Iris pigment epithelial cell (primary cell): ENCODE results near the gene PLSCR1.
"Not testable (repeated sequence)": the region's sequence is repeated elsewhere in the genome, so short reads cannot be mapped to it uniquely, and the experiment has no call there.

Experiments used
- DNase-seq: peaks from one replicate; pipeline ENCODE4 v3.0.0-alpha.2; 2011; ENCODE audit warnings: low read depth

The PLSCR1 gene

DNA sequence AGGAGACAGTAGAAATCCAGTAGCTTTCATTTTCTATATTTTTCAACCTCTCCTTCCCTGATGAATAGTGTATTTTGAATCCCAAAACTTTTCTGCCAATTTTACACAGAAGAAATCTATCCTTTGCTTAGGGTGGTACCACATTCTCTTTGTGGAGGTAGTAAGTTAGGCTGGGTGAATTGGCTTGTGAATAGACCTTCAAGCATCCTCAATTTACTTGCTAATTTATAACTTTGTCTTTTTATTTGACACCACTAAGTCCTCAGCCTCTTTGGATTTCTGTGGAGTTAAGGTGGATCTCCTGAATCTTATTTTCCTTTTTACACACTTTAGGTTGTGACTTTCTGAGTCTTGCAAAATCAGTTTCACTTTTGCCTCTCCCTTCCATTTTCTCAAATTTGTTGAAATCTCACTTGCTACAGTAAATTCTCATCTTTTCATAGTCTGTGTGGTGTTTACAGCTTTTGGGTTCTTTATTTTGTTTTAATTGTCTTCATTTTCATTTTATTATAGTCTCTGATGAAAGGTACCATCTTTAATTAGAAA, 5.7 kb upstream of the PLSCR1 start:
- peak; percentile 26 for DNase-seq

GRCh38 chr3:146547235-146547835, 2.9 kb upstream of the PLSCR1 start:
- no peak for DNase-seq

DNA sequence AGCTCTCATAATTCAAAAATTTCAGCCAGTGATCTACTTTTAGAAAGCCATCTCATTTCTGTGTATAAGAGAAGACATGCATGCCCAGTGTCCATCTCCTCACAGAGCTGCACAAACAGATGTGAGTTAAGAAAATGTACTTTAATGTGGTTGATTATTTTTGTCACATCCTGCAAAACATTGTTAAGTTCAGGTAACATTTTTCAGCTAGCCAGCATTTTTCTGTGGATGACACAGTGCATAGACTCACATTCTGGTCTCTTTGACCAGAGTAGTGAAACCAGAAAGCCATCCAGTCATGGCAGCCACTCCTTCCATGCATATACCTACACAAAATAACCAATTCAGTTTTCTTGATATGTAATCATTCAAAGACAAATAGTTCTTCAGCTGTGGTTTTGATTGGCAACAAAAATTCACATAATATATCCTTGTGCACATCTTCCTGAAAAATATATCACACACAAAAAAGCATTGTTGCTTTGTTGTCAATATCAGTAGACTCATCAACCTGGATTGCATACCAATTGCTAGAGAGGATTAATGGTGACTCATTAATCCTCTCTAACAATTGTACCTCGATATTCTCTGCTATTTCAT, 2.1 kb upstream of the PLSCR1 start:
- no peak for DNase-seq

DNA sequence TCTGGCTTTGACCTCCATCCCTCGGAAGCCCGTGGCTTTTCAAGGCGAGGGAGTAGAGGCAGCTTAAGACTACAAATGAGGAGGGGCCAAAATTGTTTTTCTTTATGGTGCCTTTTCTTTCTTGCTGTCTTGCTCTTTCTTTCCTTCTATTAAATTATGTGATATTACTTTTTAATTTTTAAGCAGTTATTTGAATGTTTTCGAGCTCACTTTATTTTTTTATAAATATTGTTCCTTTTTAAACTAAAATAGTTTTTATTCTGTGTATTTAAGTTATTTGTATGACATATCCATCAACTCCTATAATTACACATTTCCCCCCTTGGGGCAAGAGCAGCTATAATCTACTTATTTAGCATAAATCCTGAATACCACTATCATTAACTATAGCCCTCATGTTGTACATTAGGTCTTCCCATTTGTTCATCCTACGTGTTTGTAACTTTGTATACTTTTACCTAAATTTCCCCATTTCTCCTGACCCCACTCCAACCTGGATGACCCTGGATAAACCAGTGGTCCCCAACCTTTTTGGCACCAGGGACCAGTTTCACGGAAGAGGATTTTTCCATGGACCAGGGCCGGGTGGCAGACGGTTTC, 622 bp upstream of the PLSCR1 start:
- DNase-seq, result no peak

- DNase-seq, result peak; percentile 43
These were observed 876 bp downstream of the PLSCR1 start for GRCh38 chr3:146543461-146544001.

DNA sequence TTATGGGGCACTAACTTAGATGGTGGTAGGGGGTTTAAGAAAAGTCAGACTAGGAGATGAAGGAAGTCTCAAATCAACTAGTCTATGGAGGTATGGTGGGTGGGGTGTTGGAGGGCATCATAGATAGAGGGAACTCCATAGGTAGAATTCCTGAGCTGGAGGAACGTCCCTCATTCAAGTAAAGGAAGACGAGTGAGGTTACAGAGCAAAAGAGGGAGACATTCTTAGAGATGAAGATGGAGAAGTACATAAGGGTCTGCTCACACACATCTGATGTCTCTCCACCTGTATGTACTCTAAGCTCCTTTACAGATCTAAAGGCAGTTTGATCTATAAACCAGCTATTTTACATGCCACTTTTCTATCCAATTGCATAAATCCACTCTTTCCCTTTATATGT, 1.4 kb downstream of the PLSCR1 start:
- no peak for DNase-seq

DNA sequence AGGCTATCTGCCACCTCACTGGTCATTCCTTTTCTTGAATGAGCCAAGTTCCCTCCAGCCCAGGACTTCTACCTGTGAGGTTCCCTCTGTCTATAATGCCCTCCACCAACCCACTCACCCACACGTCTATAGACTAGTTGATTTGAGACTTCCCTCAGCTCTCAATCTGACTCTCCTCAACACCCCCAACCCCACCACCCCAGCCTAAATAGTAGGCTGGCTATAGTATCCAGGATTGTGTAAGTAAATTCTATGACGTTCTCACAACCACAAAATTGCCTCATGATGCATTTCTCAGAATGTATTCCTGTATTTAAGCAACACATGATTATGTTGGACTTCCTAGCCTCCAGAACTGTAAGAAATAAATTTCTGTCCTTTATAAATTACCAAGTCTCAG, 2.2 kb downstream of the PLSCR1 start:
- DNase-seq, result peak; percentile 81

DNA sequence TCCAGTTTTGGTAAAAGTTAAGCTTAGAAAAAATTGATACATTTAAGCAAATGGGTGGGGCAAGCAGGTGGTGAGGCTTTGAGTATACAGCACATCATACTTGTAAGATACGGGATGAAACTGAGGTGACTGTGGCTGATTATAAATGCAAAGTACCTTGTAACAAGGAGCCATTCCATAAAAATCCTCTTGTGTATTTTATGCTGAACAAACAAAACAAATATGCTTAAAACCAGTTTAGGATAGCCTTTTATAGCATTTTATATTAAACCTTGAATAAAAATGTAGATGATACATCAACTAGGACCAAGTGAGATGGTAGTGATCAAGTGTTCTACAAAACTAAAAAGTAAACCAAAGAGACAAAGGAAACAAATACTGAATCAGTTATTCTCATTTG, 3.4 kb downstream of the PLSCR1 start:
- no peak for DNase-seq

DNA sequence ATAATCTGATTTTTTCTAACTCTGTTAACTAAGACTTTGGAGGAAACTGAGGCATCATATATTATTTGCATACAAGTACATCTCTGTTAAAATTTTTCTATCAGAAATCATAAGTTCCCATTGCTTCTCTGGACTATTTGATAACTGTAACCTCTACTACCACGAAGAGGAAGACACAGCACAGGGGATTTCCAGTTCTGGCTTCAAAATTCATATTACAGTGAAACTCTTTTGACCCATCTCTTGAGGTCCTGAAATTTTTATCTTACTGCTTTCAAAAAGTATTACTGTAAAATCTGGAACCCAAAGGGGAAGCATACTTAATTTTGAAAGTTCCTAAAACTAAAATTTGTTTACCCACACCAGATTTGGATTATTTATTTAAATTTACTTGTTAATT, 4.2 kb downstream of the PLSCR1 start:
- no peak for DNase-seq

GRCh38 chr3:146539315-146539714, 5.1 kb downstream of the PLSCR1 start:
- DNase-seq, result peak; percentile 46

DNA sequence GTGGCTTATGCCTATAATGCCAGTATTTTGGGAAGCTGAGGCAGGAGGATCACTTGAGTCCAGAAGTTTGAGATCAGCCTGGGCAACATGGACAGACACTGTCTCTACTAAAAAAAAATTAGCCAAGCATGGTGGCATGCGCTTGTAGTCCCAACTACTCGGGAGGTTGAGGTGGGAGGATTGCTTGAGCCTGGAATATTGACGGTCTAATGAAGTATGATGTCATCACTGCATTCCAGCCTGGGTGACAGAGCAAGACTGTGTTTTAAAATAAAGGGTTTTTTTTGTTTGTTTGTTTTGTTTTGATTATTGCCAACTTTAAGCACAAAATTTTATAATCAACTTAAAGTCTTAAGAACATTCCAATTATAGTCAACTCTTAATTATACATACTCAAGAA, 6.8 kb downstream of the PLSCR1 start:
- no peak for DNase-seq

DNA sequence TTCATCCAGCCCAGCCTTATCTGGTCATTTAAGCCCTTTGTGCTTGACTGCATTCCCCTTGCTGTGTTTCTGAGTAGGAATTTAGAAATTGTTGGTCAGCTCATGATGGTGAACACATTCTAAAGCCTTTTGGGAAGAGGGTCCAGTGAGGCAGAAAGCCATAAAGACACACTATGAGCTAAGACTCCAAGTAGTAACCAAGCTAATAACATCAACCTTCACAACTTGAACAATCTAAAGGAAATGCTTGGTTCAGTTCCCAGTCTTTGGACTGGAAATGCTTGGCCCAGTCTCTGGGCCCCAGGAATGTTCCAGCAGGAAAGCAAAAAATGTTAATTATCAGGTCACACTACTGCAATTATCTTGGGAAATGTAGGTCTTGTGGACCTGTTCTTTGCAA, 7.7 kb downstream of the PLSCR1 start:
- peak; percentile 45 for DNase-seq

DNA sequence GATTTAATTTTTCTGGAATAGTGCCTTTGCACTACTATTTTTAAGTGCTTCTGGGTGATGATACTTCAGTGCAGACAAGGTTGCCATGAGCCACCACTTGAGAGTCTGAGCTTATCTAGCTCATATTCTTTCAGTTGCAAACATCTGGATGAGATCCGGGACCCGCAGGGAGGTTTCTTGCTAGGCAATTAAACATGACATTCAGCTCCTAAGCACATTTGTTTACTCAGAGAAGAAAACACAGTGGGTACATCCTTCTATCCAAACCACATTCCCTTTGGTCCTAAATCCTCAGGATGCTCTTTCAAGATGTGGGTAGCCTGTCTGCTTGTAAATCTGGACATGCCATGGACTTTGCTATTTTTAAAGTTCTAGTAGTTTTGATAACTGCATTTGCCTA, 12.0 kb downstream of the PLSCR1 start:
- no peak for DNase-seq

DNA sequence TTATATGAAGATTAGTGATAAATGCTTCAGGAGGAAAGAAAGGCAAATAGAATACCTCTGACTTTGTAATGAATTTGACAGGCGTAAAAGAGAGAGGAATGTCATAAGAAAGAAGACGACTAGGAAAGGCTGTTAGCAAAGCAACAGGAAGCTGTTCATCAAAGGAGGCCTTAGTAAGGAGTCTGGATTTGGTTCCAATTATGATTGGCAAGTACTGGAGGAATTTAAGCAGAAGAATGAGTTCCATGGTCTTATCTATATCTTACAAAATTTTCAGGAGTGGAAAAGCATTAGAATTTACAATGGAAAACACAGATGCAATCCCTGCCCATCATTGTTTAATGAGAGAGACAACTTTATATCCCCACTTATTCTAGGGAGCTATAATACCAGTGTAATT, 13.8 kb downstream of the PLSCR1 start:
- no peak for DNase-seq

DNA sequence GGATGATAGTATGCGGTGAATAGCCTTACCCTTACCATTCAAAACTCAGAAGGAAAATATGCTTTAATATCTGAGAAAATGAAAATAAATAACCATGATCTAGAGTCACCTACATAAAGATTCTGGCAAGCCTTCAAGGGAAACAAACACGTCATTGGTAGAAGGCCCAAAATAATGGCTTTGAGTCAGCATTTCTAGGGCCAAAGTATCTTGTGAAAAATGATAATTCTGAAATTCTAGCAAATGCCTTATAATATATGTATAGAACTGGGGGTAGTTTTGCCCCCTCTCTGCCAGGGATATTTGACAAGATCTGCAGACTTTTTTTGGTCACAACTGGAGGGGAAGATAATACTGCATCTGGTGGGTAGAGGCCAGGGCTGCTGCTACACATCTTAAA, 15.4 kb downstream of the PLSCR1 start:
- peak; percentile 62 for DNase-seq

DNA sequence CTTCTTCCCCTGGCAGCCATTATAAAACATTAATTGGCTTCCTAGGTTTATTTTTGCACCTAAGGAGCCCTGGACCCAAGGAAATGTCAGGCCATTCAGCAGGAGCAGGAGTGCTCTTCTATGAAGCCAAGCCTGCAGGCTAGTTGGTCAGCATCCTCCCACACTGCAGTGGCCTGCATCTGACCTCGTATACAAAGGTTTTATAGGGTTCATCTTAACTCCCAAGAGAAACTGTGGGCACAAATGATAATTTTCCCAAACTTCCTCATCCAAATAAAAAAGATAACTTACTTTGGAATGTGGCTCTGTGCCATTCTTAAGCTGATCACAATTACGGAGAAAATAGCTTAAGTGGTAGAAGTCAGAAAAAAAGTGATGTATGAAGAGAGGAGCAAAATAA, 19.4 kb downstream of the PLSCR1 start:
- DNase-seq, result no peak

DNA sequence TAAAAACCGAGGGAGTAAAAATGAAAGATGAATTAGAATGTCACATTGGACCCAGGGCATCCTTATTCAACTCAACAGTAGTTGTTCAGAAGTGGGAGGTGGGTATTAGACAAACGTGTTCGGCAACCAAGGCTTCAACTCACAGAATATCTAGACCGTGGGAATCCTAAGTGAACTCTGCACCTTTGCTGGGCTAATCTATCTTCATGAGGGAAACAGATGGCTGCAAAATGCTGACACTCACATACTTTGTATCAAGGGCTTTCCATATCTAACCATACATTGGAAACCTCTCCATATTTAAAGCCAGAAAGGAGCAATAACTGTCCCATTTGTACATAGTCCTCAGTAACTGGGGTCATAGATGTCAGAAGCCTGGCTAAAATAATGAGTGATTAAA, 20.9 kb downstream of the PLSCR1 start:
- DNase-seq, result no peak

GRCh38 chr3:146522174-146523158, 21.9 kb downstream of the PLSCR1 start:
- not testable (repeated sequence) for DNase-seq

DNA sequence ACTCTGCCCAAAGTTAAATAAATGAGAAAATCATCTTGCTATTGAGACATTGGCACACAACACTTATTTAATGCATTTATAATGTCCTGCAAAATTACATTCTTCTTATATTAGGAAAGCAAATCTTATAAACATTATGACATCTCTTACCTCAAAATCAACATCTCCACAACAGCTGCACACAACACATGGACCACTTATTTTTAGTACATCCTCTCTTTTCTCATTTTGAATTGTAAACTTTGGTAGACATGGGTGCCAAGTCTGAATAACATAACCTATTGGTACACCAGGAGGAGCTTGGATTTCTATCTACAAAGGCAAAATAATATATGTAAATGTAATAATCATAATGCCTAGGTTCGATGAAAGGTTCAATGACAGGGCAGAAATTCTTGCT, 23.0 kb downstream of the PLSCR1 start:
- no peak for DNase-seq

DNA sequence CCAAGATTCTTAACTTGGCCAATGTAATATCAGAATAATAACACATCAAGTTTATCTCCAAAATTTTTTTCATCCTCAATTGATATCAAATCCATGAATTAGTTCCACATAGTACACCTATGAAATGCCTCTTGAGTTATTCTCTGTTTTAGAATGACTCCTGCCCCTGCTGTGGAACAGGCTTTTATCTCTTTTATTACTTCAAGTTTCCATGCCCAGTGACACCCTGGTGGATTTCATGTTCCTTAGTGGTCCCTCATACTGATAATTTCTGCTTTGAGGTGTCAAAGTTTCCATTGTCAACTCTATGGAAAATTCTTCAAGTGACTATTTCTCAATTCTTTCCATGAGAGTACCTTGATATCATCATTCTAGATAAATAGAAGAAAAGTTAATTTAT, 24.6 kb downstream of the PLSCR1 start:
- DNase-seq, result no peak

GRCh38 chr3:146517684-146518435, 26.5 kb downstream of the PLSCR1 start:
- no peak for DNase-seq
